ENCODE measurements around the gene IQCB1. TPM values are rescaled to one million over a fixed set of nuclear protein-coding genes. Genes with fewer than 3 reads are reported as not detected.

The IQCB1 gene
- total RNA-seq, 1 donor from 2014 or later = 16.0 TPM

GRCh38 chr3:121739902-121740301 lies 95.0 kb downstream of the IQCB1 start:
- DNase-seq (ENCODE audit: low read depth) = no peak
- TF ChIP-seq, protein P1, sequence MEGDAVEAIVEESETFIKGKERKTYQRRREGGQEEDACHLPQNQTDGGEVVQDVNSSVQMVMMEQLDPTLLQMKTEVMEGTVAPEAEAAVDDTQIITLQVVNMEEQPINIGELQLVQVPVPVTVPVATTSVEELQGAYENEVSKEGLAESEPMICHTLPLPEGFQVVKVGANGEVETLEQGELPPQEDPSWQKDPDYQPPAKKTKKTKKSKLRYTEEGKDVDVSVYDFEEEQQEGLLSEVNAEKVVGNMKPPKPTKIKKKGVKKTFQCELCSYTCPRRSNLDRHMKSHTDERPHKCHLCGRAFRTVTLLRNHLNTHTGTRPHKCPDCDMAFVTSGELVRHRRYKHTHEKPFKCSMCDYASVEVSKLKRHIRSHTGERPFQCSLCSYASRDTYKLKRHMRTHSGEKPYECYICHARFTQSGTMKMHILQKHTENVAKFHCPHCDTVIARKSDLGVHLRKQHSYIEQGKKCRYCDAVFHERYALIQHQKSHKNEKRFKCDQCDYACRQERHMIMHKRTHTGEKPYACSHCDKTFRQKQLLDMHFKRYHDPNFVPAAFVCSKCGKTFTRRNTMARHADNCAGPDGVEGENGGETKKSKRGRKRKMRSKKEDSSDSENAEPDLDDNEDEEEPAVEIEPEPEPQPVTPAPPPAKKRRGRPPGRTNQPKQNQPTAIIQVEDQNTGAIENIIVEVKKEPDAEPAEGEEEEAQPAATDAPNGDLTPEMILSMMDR (IDR thresholded peaks at IDR 0.05; ENCODE audit: insufficient read depth, low read length, poor library complexity, severe bottlenecking) = no peak
- no peak overlapping the region for H3K4me3 ChIP-seq (ENCODE audit: low read depth, low read length)
- no peaks in the 10 kb centered on the region for H3K36me3 ChIP-seq (ENCODE audit: control insufficient read depth, insufficient read depth, low read length)
- H3K27me3 ChIP-seq (ENCODE audit: control insufficient read depth, insufficient read depth, low read length) = no peaks in the 10 kb centered on the region

- Histone ChIP-seq H3K4me3 (ENCODE audit: low read depth, low read length) (no peak overlapping the region), H3K36me3 (ENCODE audit: control insufficient read depth, insufficient read depth, low read length) (no peaks in the 10 kb centered on the region), H3K27me3 (ENCODE audit: control insufficient read depth, insufficient read depth, low read length) (no peaks in the 10 kb centered on the region)
- TF ChIP-seq, protein P1 (IDR thresholded peaks at IDR 0.05; ENCODE audit: insufficient read depth, low read length, poor library complexity, severe bottlenecking) = no peak
- DNase-seq (ENCODE audit: low read depth) = no peak
Measured at GRCh38 chr3:121737644-121738043, 97.2 kb downstream of the IQCB1 start.

DNA sequence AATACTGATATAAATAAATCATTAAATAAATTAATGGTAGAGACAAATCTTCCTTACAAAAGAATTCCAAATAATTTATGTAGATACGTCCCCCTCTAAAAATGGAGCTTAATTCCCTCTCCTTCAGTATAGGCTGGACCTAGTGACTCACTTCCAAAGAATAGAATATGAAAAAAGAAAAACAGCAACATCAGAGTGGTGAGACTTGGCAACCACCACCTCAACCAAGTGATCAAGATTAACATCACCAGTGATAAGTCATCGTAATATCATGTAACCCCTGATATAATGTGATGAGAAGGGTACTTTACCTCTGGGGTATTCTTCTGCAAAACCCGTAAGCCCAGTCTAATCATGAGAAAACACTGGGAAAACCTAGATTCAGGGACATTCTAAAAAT lies 98.7 kb downstream of the IQCB1 start:
- Histone ChIP-seq H3K4me3 (ENCODE audit: low read depth, low read length) (no peak overlapping the region), H3K36me3 (ENCODE audit: control insufficient read depth, insufficient read depth, low read length) (no peaks in the 10 kb centered on the region), H3K27me3 (ENCODE audit: control insufficient read depth, insufficient read depth, low read length) (no peaks in the 10 kb centered on the region)
- TF ChIP-seq, protein P1 (IDR thresholded peaks at IDR 0.05; ENCODE audit: insufficient read depth, low read length, poor library complexity, severe bottlenecking) = no peak
- no peak for DNase-seq (ENCODE audit: low read depth)

DNA sequence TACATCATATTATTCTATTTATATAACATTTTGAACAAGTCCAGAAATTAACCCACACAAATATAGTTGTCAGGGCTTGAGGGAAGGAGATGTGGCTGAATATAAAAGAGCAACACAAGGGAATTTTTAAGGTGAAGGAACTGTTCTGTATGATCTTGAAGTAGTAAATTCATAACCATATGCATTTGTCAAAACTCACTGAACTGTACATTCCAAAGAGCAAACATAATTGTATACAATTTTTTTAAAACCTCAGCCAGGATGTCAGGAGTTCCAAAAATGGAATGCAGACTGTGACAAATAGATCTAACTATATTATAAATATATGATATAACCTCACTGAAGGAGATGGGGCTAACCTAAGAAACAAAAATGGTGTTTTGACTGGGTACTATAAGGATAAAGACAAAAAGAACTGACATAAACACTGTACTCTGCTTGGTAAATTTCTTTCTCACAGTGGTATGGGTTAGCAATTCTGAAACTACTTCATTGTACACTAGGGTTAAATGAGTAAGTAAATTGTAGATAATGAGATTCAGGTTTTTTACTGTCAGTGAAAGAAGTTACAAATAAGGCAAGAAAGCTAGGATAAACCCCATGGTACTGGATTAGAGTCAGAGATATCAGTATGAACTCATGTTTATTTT lies 99.7 kb downstream of the IQCB1 start:
- TF ChIP-seq, protein P1 (IDR thresholded peaks at IDR 0.05; ENCODE audit: insufficient read depth, low read length, poor library complexity, severe bottlenecking) = no peak
- no peaks in the 10 kb centered on the region for H3K27me3 ChIP-seq (ENCODE audit: control insufficient read depth, insufficient read depth, low read length)
- no peaks in the 10 kb centered on the region for H3K36me3 ChIP-seq (ENCODE audit: control insufficient read depth, insufficient read depth, low read length)
- no peak for DNase-seq (ENCODE audit: low read depth)
- no peak overlapping the region for H3K4me3 ChIP-seq (ENCODE audit: low read depth, low read length)

DNA sequence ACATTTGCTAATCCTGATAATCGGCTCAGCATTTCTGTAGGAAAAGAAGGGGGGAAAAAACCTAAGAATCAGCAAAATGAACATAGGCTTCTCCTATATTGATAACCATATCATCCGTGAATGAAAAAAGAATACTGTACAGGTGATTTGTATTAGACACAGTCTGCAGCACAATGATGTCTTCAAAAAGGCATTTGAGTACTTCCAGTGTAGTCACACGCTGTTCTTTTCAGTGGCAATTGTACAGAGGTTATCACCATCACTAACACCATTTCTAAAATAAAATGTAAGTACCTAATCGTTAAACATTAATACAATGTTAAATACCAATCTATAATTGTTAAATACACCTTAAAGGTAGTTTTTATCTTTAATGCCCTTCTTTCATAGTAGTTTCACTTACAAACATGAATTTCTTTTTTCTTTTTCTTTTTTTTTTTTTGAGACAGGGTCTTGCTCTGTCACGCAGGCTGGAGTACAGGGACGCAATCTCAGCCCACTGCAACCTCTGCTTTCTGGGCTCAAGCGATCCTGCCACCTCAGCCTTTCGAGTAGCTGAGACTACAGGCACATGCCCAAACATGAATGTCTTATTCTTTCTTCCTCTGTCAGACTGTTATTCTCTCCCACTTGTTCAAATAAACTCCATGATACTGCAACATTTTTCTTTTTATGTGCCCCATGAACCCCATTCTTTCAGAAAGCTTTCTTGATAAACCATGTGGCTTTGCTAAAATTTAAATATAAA lies 103.7 kb downstream of the IQCB1 start:
- TF ChIP-seq, protein P1 (IDR thresholded peaks at IDR 0.05; ENCODE audit: insufficient read depth, low read length, poor library complexity, severe bottlenecking) = no peak
- Histone ChIP-seq H3K27me3 (ENCODE audit: control insufficient read depth, insufficient read depth, low read length) (no peaks in the 10 kb centered on the region), H3K36me3 (ENCODE audit: control insufficient read depth, insufficient read depth, low read length) (no peaks in the 10 kb centered on the region), H3K4me3 (ENCODE audit: low read depth, low read length) (no peak overlapping the region)
- DNase-seq (ENCODE audit: low read depth) = no peak

Data from kidney epithelial cell (primary cell).